Ishikawa (cell line): ENCODE data around the gene RALY.

Experiments used
- CEBPB ChIP-seq: IDR thresholded peaks from 2 replicates; pipeline ENCODE4 v1.6.1; 2012
- CREB1 ChIP-seq: IDR thresholded peaks from 2 replicates; pipeline ENCODE4 v1.6.1; 2012; ENCODE audit warnings: low read depth
- EGR1 ChIP-seq: IDR thresholded peaks from 2 replicates; pipeline ENCODE4 v1.6.1; 2012
- EP300 ChIP-seq: IDR thresholded peaks from 2 replicates; pipeline ENCODE4 v1.6.1; 2012; ENCODE audit warnings: borderline replicate concordance
- FOXM1 ChIP-seq: IDR thresholded peaks from 2 replicates; pipeline ENCODE4 v1.6.1; 2012; ENCODE audit warnings: low read depth, borderline replicate concordance
- MAX ChIP-seq: IDR thresholded peaks from 2 replicates; pipeline ENCODE4 v1.6.1; 2012
- NFIC ChIP-seq: IDR thresholded peaks from 2 replicates; pipeline ENCODE4 v1.6.1; 2012
- RAD21 ChIP-seq: IDR thresholded peaks from 2 replicates; pipeline ENCODE4 v1.6.1; 2012; ENCODE audit warnings: low read depth
- REST ChIP-seq: IDR thresholded peaks from 2 replicates; pipeline ENCODE4 v1.6.1; 2012; ENCODE audit warnings: low read depth, mild to moderate bottlenecking
- TAF1 ChIP-seq: IDR thresholded peaks from 2 replicates; pipeline ENCODE4 v1.6.1; 2012; ENCODE audit warnings: low read depth, mild to moderate bottlenecking
- TCF12 ChIP-seq: IDR thresholded peaks from 2 replicates; pipeline ENCODE4 v1.6.1; 2012; ENCODE audit warnings: low read depth
- TEAD4 ChIP-seq: IDR thresholded peaks from 2 replicates; pipeline ENCODE4 v1.6.1; 2012
- USF1 ChIP-seq: IDR thresholded peaks from 2 replicates; pipeline ENCODE4 v1.6.1; 2012
- YY1 ChIP-seq: IDR thresholded peaks from 2 replicates; pipeline ENCODE4 v1.6.1; 2012; ENCODE audit warnings: low read depth
- ZBTB7A ChIP-seq: IDR thresholded peaks from 2 replicates; pipeline ENCODE4 v1.6.1; 2012; ENCODE audit warnings: low read depth

Gene RALY

GRCh38 chr20:33985830-33986229 is 7.9 kb upstream of the RALY start:
- TF ChIP-seq EGR1 = no peak
- no peak for TF ChIP-seq TCF12
- TF ChIP-seq FOXM1 = no peak
- TF ChIP-seq REST = no peak
- TF ChIP-seq TAF1 = no peak
- TF ChIP-seq NFIC = no peak
- no peak for TF ChIP-seq ZBTB7A
- TF ChIP-seq USF1 = no peak
- TF ChIP-seq TEAD4 = no peak
- no peak for TF ChIP-seq RAD21
- no peak for TF ChIP-seq EP300
- TF ChIP-seq MAX = no peak
- TF ChIP-seq CREB1 = no peak
- no peak for TF ChIP-seq CEBPB

GRCh38 chr20:33986560-33987216 is 7.0 kb upstream of the RALY start:
- no peak for TF ChIP-seq CREB1
- TF ChIP-seq TEAD4 = no peak
- TF ChIP-seq ZBTB7A = no peak
- TF ChIP-seq EP300 = no peak
- TF ChIP-seq RAD21 = no peak
- no peak for TF ChIP-seq NFIC
- no peak for TF ChIP-seq FOXM1
- no peak for TF ChIP-seq EGR1
- no peak for TF ChIP-seq TAF1
- no peak for TF ChIP-seq MAX
- TF ChIP-seq CEBPB = no peak
- no peak for TF ChIP-seq TCF12
- TF ChIP-seq REST = no peak
- TF ChIP-seq YY1 = no peak
- TF ChIP-seq USF1 = no peak

GRCh38 chr20:33990075-33990474 is 3.6 kb upstream of the RALY start:
- TF ChIP-seq YY1 = no peak

- TF ChIP-seq CEBPB = no peak
- TF ChIP-seq EP300 = no peak
- TF ChIP-seq TEAD4 = no peak
- TF ChIP-seq EGR1 = no peak
- no peak for TF ChIP-seq RAD21
- TF ChIP-seq USF1 = no peak
- TF ChIP-seq TAF1 = no peak
- TF ChIP-seq REST = no peak
- TF ChIP-seq NFIC = no peak
These were observed 2.2 kb upstream of the RALY start for GRCh38 chr20:33991502-33991901.
